GM12878 (cell line): ENCODE measurements around the gene RPS8. TPM values are rescaled to one million over a fixed set of nuclear protein-coding genes. Genes with fewer than 3 reads are reported as not detected.

Experiments
- ATAC-seq: fragments of 200-7000 bp; cut with Tn5 transposase; 3 replicates; pipeline ENCODE4 v1.9.1; 2020; ENCODE audit warnings: mild to moderate bottlenecking, moderate library complexity
- BruUV-seq: library from RNA; stranded (reverse); fragments of 400-500 nt; replicated peaks from 2 replicates; lab custom pipeline; 2021; lab: Mats Ljungman, UMichigan
- CTCF ChIA-PET: fragments of 300-600 bp; sonication (Branson Sonifier 250); formaldehyde crosslinking; extraction: SDS; loops from one replicate; lab custom pipeline; 2021; ENCODE audit warnings: inconsistent platforms; lab: Yijun Ruan, JAX
- POLR2A ChIA-PET: fragments of 350-600 bp; formaldehyde crosslinking; extraction: SDS; loops from one replicate; lab custom pipeline; 2021; ENCODE audit warnings: inconsistent platforms; lab: Charles Lee
- RAD21 ChIA-PET: fragments of 300-600 bp; sonication (Branson Sonifier 250); formaldehyde crosslinking; loops from one replicate; lab custom pipeline; 2023; ENCODE audit warnings: antibody characterized with exemption; ENCODE audit not compliant: unreplicated experiment; lab: Charles Lee
- SMC1A ChIA-PET: fragments of 300-600 bp; sonication (Branson Sonifier 250); formaldehyde crosslinking; loops from one replicate; lab custom pipeline; 2023; ENCODE audit not compliant: unreplicated experiment, uncharacterized antibody; lab: Charles Lee
- DNase-seq: peaks from one replicate; pipeline ENCODE4 v3.0.0-alpha.2; 2011; ENCODE audit warnings: low read depth, low spot score
- FAIRE-seq: peaks from 3 replicates; lab custom pipeline; 2011; peaks lifted over from hg19 to GRCh38; lab: Jason Lieb, UNC
- H2AFZ ChIP-seq: 2 replicates; pipeline ENCODE4 v1.6.0; 2011; ENCODE audit warnings: low read depth, low read length, control low read depth; ENCODE audit not compliant: control insufficient read depth
- H3K27ac ChIP-seq: 2 replicates; pipeline ENCODE4 v1.5.1; 2011; ENCODE audit warnings: control low read depth; ENCODE audit not compliant: control insufficient read depth, insufficient read depth
- H3K27me3 ChIP-seq, 2 experiments: replicated peaks in 1 of 2; 2 replicates each; pipeline versions ENCODE4 v1.6.0 to v1.6.1; 2011; ENCODE audit warnings: low read length in 1 of 2; ENCODE audit not compliant: control insufficient read depth in 2 of 2, insufficient read depth in 2 of 2
- H3K36me3 ChIP-seq, 2 experiments: 2 replicates each; pipeline ENCODE4 v1.5.1; 2011; ENCODE audit warnings: low read length in 1 of 2; ENCODE audit not compliant: control insufficient read depth in 2 of 2, insufficient read depth in 2 of 2
- H3K4me1 ChIP-seq: 2 replicates; pipeline ENCODE4 v1.6.1; 2011; ENCODE audit warnings: mild to moderate bottlenecking, low read length, moderate library complexity, mixed read lengths; ENCODE audit not compliant: control insufficient read depth, insufficient read depth
- H3K4me2 ChIP-seq: 2 replicates; pipeline ENCODE4 v1.6.0; 2011; ENCODE audit warnings: control low read depth; ENCODE audit not compliant: control insufficient read depth, insufficient read depth
- H3K4me3 ChIP-seq: fragments of 200-600 bp; sonication (generic); 2 replicates; pipeline ENCODE4 v1.5.1; 2016
- H3K79me2 ChIP-seq: 2 replicates; pipeline ENCODE4 v1.6.0; 2011; ENCODE audit warnings: low read length; ENCODE audit not compliant: control insufficient read depth, insufficient read depth
- H3K9ac ChIP-seq: 2 replicates; pipeline ENCODE4 v1.8.0; 2011; ENCODE audit warnings: low read length, control low read depth, mixed read lengths; ENCODE audit not compliant: control insufficient read depth, insufficient read depth
- H3K9me3 ChIP-seq: replicated peaks from 3 replicates; pipeline ENCODE4 v1.5.1; 2011; ENCODE audit warnings: mild to moderate bottlenecking, low read length; ENCODE audit not compliant: control insufficient read depth, insufficient read depth
- H4K20me1 ChIP-seq: 2 replicates; pipeline ENCODE4 v1.6.0; 2011; ENCODE audit not compliant: control insufficient read depth, insufficient read depth
- BACH1 ChIP-seq: fragments of 450-650 bp; IDR thresholded peaks from 2 replicates; pipeline ENCODE4 v1.6.1; 2017; ENCODE audit warnings: mild to moderate bottlenecking, borderline replicate concordance
- CREM ChIP-seq: IDR thresholded peaks from 2 replicates; pipeline ENCODE4 v1.6.1; 2014; ENCODE audit warnings: antibody characterized with exemption, low read depth
- EP300 ChIP-seq, 2 experiments: fragments of 150-350 bp in 1 of 2; IDR thresholded peaks; 2 replicates each; pipeline ENCODE4 v1.6.1; 2011 to 2012; ENCODE audit warnings: low read depth in 2 of 2, low read length in 2 of 2, borderline replicate concordance in 1 of 2, improper control_type of control experiment in 1 of 2, inconsistent platforms in 1 of 2; ENCODE audit not compliant: control insufficient read depth in 1 of 2
- ESRRA ChIP-seq: IDR thresholded peaks from 2 replicates; pipeline ENCODE4 v1.6.1; 2012; ENCODE audit warnings: mild to moderate bottlenecking, low read length, improper control_type of control experiment
- FOXK2 ChIP-seq: fragments of 450-650 bp; IDR thresholded peaks from 2 replicates; pipeline ENCODE4 v1.6.1; 2017; ENCODE audit warnings: mild to moderate bottlenecking, moderate library complexity
- HCFC1 ChIP-seq: fragments of 150-350 bp; IDR thresholded peaks from 2 replicates; pipeline ENCODE4 v1.6.1; 2014; ENCODE audit warnings: low read length
- HDGF ChIP-seq: fragments of 450-650 bp; IDR thresholded peaks from 2 replicates; pipeline ENCODE4 v1.6.1; 2016; ENCODE audit warnings: antibody characterized with exemption
- IRF4 ChIP-seq: IDR thresholded peaks from 2 replicates; pipeline ENCODE4 v1.6.1; 2011; ENCODE audit warnings: low read depth, low read length
- MEF2B ChIP-seq: fragments of 450-650 bp; IDR thresholded peaks from 2 replicates; pipeline ENCODE4 v1.6.1; 2018; ENCODE audit warnings: mild to moderate bottlenecking, moderate library complexity; ENCODE audit not compliant: partially characterized antibody, poor library complexity, severe bottlenecking
- MYC ChIP-seq: IDR thresholded peaks from 2 replicates; pipeline ENCODE4 v1.6.1; 2011; ENCODE audit warnings: mild to moderate bottlenecking, low read length, moderate library complexity, inconsistent platforms; ENCODE audit not compliant: insufficient read depth, insufficient replicate concordance, insufficient read length, severe bottlenecking
- NBN ChIP-seq: fragments of 450-650 bp; IDR thresholded peaks from 2 replicates; pipeline ENCODE4 v1.6.1; 2016
- PAX5 ChIP-seq: IDR thresholded peaks from 2 replicates; pipeline ENCODE4 v1.6.1; 2011; ENCODE audit warnings: low read depth, low read length, borderline replicate concordance
- PAX8 ChIP-seq: fragments of 450-650 bp; IDR thresholded peaks from 2 replicates; pipeline ENCODE4 v1.6.1; 2017; ENCODE audit warnings: mild to moderate bottlenecking, moderate library complexity
- POLR2A ChIP-seq: IDR thresholded peaks from 2 replicates; pipeline ENCODE4 v1.6.1; 2011; ENCODE audit warnings: low read depth, mild to moderate bottlenecking, low read length
- RB1 ChIP-seq: fragments of 450-650 bp; formaldehyde crosslinking; IDR thresholded peaks from 2 replicates; pipeline ENCODE4 v1.6.1; 2017; ENCODE audit warnings: mild to moderate bottlenecking, borderline replicate concordance
- SIN3A ChIP-seq: IDR thresholded peaks from 2 replicates; pipeline ENCODE4 v1.6.1; 2012; ENCODE audit warnings: low read depth, low read length, improper control_type of control experiment
- SMC3 ChIP-seq: IDR thresholded peaks from 2 replicates; pipeline ENCODE4 v1.6.1; 2011; ENCODE audit warnings: low read length, improper control_type of control experiment, borderline replicate concordance
- TARDBP ChIP-seq: IDR thresholded peaks from 2 replicates; pipeline ENCODE4 v1.6.1; 2016; ENCODE audit warnings: borderline replicate concordance
- TCF12 ChIP-seq: IDR thresholded peaks from 2 replicates; pipeline ENCODE4 v1.6.1; 2011; ENCODE audit warnings: low read depth, mild to moderate bottlenecking, low read length
- TCF3 ChIP-seq: IDR thresholded peaks from 2 replicates; pipeline ENCODE4 v1.6.1; 2012; ENCODE audit warnings: low read depth, mild to moderate bottlenecking, low read length, borderline replicate concordance; ENCODE audit not compliant: insufficient read depth
- ZNF24 ChIP-seq: fragments of 450-650 bp; IDR thresholded peaks from 2 replicates; pipeline ENCODE4 v1.6.1; 2017; ENCODE audit warnings: antibody characterized with exemption, mild to moderate bottlenecking
- ZNF274 ChIP-seq: IDR thresholded peaks from one replicate; pipeline ENCODE4 v1.8.0; 2011; ENCODE audit not compliant: insufficient read length, insufficient read depth
- ZSCAN29 ChIP-seq: fragments of 450-650 bp; IDR thresholded peaks from 2 replicates; pipeline ENCODE4 v1.6.1; 2017; ENCODE audit warnings: mild to moderate bottlenecking, moderate library complexity
- WGBS: methylation state at CpG from one replicate; pipeline ENCODE4 v1.1.6; 2016; ENCODE audit warnings: low lambda C conversion rate; ENCODE audit not compliant: insufficient replicate concordance, insufficient coverage; ENCODE audit errors: missing lambda C conversion rate; 5-methylcytosine and 5-hydroxymethylcytosine counted together
- in situ Hi-C: fragments of 300-500 bp; cut with MboI; formaldehyde crosslinking; loops from 9 replicates; pipeline ENCODE4 v1.14.3; 2018; ENCODE audit warnings: mixed read lengths
- intact Hi-C: fragments of 100-400 bp; cut with micrococcal nuclease; formaldehyde crosslinking; loops from one replicate; pipeline ENCODE4 v1.14.2; 2022; ENCODE audit not compliant: unreplicated experiment
- polyA plus RNA-seq, 11 experiments: library from polyadenylated mRNA; depleted of rRNA in 4 of 11; unstranded in 6 of 11; stranded (reverse) in 5 of 11; fragments of >200 nt; fragmentation: Nextera tagmentation in 4 of 11; fragmentation: Illumina TruSeq in 1 of 11; extraction: Ambion mirVana in 4 of 11; extraction: Trizol in 1 of 11; gene quantifications; 1 replicate in 1 of 11; 2 replicates in 10 of 11; pipeline versions ENCODE4 v1.2.1 to v1.2.3, GENCODE V29; 2011 to 2016; ENCODE audit warnings: inconsistent platforms in 2 of 11, missing spikeins in 2 of 11, low read depth in 1 of 11
- total RNA-seq, 4 experiments: library from RNA; depleted of rRNA in 3 of 4; stranded (reverse); fragments of >200 nt in 3 of 4; fragmentation: Illumina TruSeq in 1 of 4; extraction: Trizol in 1 of 4; gene quantifications; 2 replicates each; pipeline versions ENCODE4 v1.2.1 to v1.2.3, GENCODE V29; 2013 to 2021
- TF ChIP-seq, protein P1 (sequence below), 3 experiments: IDR thresholded peaks in 2 of 3; conservative IDR thresholded peaks in 1 of 3; 2 replicates each; pipeline ENCODE4 v1.5.1; 2011; ENCODE audit warnings: low read depth in 3 of 3, low read length in 3 of 3, mild to moderate bottlenecking in 3 of 3, control low read depth in 2 of 3, moderate library complexity in 2 of 3, inconsistent platforms in 1 of 3, mixed read lengths in 1 of 3; ENCODE audit not compliant: control insufficient read depth in 2 of 3, insufficient read depth in 1 of 3; ENCODE audit errors: extremely low read depth in 1 of 3

The RPS8 gene
- total and polyA plus RNA-seq, 10 of the 15 experiments (the other 5 are each of a cell fraction or from before 2014, with no cell fraction given), result 1,296 to 3,461 (median 2,877) TPM

DNA sequence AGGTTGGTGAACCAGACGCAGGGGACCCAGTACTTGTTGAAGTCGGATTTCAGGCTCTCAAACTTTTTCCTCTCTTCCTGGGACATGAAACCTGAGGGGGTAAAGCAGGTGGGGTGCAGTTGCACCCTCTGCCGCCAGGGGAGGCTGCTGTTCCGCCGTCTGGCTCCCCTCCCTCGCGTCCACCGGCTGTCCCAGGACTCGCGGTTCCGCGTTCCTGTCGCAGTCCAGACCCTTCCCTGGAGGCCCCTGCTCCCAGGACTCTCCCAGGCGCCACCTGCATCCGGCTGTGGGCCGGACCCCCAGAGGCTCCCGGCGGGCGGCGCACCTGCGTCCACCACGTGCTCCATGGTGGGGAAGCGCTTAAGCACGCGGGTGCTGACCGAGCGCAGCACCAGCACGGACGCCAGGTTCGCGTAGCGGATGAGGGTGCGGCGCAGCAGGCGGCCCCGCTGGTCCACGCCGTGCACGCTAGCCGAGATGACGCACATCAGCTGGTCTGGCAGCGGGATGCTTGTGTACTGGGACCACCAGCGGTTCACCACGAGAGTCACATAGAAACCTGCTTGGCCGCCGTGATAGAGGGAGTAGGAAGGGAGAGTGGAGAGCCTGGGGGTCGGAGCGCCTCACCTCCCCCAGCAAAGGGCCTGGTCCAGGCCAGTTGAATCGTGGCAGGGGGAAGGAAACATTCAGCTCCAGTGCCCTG, 10.9 kb downstream of the RPS8 start:
- Histone ChIP-seq H3K27me3 (no peaks in the 10 kb centered on the region), H3K36me3 (peaks cover 0 to 8% of the 10 kb centered on the region in 2 experiments; a peak in 2 of 4 replicates), H2AFZ (peak overlapping the region; percentile 95), H3K4me3 (peak overlapping the region; percentile 46; the same call in 1 of the 2 replicates), H3K4me2 (peak overlapping the region; percentile 90), H4K20me1 (no peaks in the 10 kb centered on the region; the same call in 1 of the 2 replicates), H3K4me1 (peaks cover 30% of the 10 kb centered on the region), H3K27ac (no peak overlapping the region), H3K9me3 (no peaks in the 10 kb centered on the region), H3K79me2 (no peaks in the 10 kb centered on the region; the same call in 1 of the 2 replicates), H3K9ac (peak overlapping the region; percentile 41; the same call in 1 of the 2 replicates)
- ChIA-PET SMC1A (interaction anchor here (0.7 to 2.5 kb wide), 5 partner anchors 11 to 514 kb away, joined by 3 to 12 read pairs (median 4); partner anchors contain the start of genes HECTD3, RPS8 and UROD), RAD21 (interaction anchor here (0.7 to 1.4 kb wide), 3 partner anchors 14 to 55 kb away, joined by 4 to 7 read pairs (median 4); partner anchors contain the start of genes PLK3 and RNU5D-1), POLR2A (interaction anchor here (0.7 to 3.0 kb wide), 4 partner anchors 11 to 804 kb away, joined by 3 to 29 read pairs (median 8); partner anchors contain the start of gene RPS8), CTCF (interaction anchor here (0.6 to 5.2 kb wide), 21 partner anchors 10 to 707 kb away, joined by 3 to 40 read pairs (median 4); partner anchors contain the start of genes HECTD3, PLK3, RNU5D-1 and RPS8)
- peak; percentile 70 for ATAC-seq
- 3% methylated on average over 49 of the region's 49 CpGs for WGBS
- DNase-seq, result no peak
- intact Hi-C loops, result no loop called here
- BruUV-seq, result no TSS peak
- in situ Hi-C loops, result no loop called here
- no peak for FAIRE-seq
- TF ChIP-seq HCFC1 (peak; percentile 31; the same call in 1 of the 2 replicates), SMC3 (peak; percentile 63), SIN3A (0 out of 2 replicates have a peak, but pooled peaks have one; percentile 42), ZNF274 (no peak), TCF3 (peak; percentile 89), TARDBP (no peak), EP300 (IDR thresholded peaks at IDR 0.05; ENCODE audit: borderline replicate concordance in 1 of 2, control insufficient read depth in 1 of 2, low read depth in 2 of 2, low read length in 2 of 2) (no peak), IRF4 (0 out of 2 replicates have a peak, but pooled peaks have one; percentile 25), ESRRA (no peak), BACH1 (peak; percentile 50; the same call in 1 of the 2 replicates), TCF12 (peak; percentile 74; the same call in 1 of the 2 replicates), NBN (peak; percentile 72; the same call in 1 of the 2 replicates), HDGF (peak; percentile 83), MEF2B (no peak), ZSCAN29 (no peak), PAX5 (0 out of 2 replicates have a peak, but pooled peaks have one; percentile 48), ZNF24 (0 out of 2 replicates have a peak, but pooled peaks have one; percentile 4), FOXK2 (no peak), RB1 (peak; percentile 78; the same call in 1 of the 2 replicates), CREM (0 out of 2 replicates have a peak, but pooled peaks have one; percentile 31), POLR2A (peak; percentile 76), PAX8 (no peak), MYC (peak; percentile 90)
- TF ChIP-seq, protein P1, sequence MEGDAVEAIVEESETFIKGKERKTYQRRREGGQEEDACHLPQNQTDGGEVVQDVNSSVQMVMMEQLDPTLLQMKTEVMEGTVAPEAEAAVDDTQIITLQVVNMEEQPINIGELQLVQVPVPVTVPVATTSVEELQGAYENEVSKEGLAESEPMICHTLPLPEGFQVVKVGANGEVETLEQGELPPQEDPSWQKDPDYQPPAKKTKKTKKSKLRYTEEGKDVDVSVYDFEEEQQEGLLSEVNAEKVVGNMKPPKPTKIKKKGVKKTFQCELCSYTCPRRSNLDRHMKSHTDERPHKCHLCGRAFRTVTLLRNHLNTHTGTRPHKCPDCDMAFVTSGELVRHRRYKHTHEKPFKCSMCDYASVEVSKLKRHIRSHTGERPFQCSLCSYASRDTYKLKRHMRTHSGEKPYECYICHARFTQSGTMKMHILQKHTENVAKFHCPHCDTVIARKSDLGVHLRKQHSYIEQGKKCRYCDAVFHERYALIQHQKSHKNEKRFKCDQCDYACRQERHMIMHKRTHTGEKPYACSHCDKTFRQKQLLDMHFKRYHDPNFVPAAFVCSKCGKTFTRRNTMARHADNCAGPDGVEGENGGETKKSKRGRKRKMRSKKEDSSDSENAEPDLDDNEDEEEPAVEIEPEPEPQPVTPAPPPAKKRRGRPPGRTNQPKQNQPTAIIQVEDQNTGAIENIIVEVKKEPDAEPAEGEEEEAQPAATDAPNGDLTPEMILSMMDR (IDR thresholded peaks at IDR 0.05 in 2 of 3, conservative IDR thresholded peaks at IDR 0.05 in 1 of 3; ENCODE audit: control insufficient read depth in 2 of 3, extremely low read depth in 1 of 3, insufficient read depth in 1 of 3, low read depth in 3 of 3, low read length in 3 of 3), result peak; percentile 85 to 100 (median 99)
